ENCODE results near the gene CYP3A7. TPM values are rescaled to one million over a fixed set of nuclear protein-coding genes. Genes with fewer than 3 reads are reported as not detected.

Gene CYP3A7
- polyA plus RNA-seq (2013, experiment 1 of 2): 0.52 TPM
- 0.44 TPM for polyA plus RNA-seq (2013, experiment 2 of 2)

- Histone ChIP-seq H3K4me2 (ENCODE audit: low read length, poor library complexity, severe bottlenecking) (no peak within 1 kb of the TSS), H3K23ac (ENCODE audit: low read length in 2 of 2) (no peak within 1 kb of the TSS), H3K9me3 (ENCODE audit: control insufficient read depth, low read length) (no peaks in the 10 kb centered on the region), H2AFZ (ENCODE audit: low read depth, low read length) (no peak within 1 kb of the TSS), H2BK5ac (ENCODE audit: low read depth, low read length, poor library complexity, severe bottlenecking) (no peak within 1 kb of the TSS), H4K8ac (ENCODE audit: low read length) (no peak within 1 kb of the TSS), H4K91ac (ENCODE audit: low read length) (no peak within 1 kb of the TSS), H3K18ac (ENCODE audit: low read depth in 1 of 2, low read length in 2 of 2) (no peak within 1 kb of the TSS), H2BK12ac (ENCODE audit: low read length in 2 of 2) (no peak within 1 kb of the TSS), H2BK15ac (ENCODE audit: low read depth, poor library complexity, severe bottlenecking) (no peak within 1 kb of the TSS), H2BK120ac (ENCODE audit: low read depth, low read length) (no peak within 1 kb of the TSS), H3K79me1 (replicated peaks; ENCODE audit: low read length, poor library complexity, severe bottlenecking) (no peaks in the 10 kb centered on the region), H3K4ac (ENCODE audit: low read depth in 1 of 2, low read length in 2 of 2) (no peak within 1 kb of the TSS), H3K36me3 (ENCODE audit: control insufficient read depth in 1 of 2, insufficient read depth in 2 of 2, low read depth in 1 of 2, low read length in 2 of 2) (no peaks in the 10 kb centered on the region), H3K27me3 (ENCODE audit: control insufficient read depth in 1 of 2, insufficient read depth in 1 of 2, low read length in 2 of 2) (no peaks in the 10 kb centered on the region), H3K4me3 (ENCODE audit: insufficient read depth in 1 of 2, low read depth in 1 of 2, low read length in 2 of 2) (no peak within 1 kb of the TSS), H3K27ac (ENCODE audit: low read length, poor library complexity, severe bottlenecking) (no peak within 1 kb of the TSS), H3K14ac (ENCODE audit: low read length in 2 of 2) (no peak within 1 kb of the TSS), H3K4me1 (ENCODE audit: control insufficient read depth, insufficient read depth, low read depth, low read length) (no peaks in the 10 kb centered on the region), H2AK5ac (ENCODE audit: low read length, severe bottlenecking) (no peak within 1 kb of the TSS), H3K9ac (ENCODE audit: low read length) (no peak within 1 kb of the TSS)
- DNase-seq: peak; percentile 20
- no CpG with 5 or more reads among the region's 5 CpGs for WGBS
Measured at GRCh38 chr7:99734987-99735386, at the start of gene CYP3A7. Gene CYP3A7 (minus strand): TSS chr7:99735196. CDS start chr7:99735093, 103 bp downstream.

DNA sequence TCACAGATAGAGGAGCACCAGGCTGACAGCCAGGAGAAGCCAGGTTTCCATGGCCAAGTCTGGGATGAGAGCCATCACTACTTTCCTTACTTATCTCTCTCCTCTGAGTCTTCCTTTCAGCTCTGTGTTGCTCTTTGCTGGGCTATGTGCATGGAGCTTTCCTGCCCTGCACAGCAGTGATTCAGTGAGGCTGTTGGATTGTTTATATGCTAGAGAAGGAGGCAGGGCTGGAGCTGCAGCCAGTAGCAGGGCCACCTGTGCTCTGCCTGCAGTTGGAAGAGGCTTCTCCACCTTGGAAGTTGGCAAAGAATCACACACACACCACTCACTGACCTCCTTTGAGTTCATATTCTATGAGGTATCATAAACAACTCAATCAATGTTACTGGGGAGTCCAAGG lies 49.0 kb upstream of the CYP3A7 start, which contains the start of gene CYP3A4:
TSS of gene CYP3A4 (minus strand) at position 178 of the 400 bp plus-strand sequence. CDS start at position 75, 103 bp downstream.
- Histone ChIP-seq H3K4me1 (ENCODE audit: control insufficient read depth, insufficient read depth, low read depth, low read length) (no peaks in the 10 kb centered on the region), H3K9me3 (ENCODE audit: control insufficient read depth, low read length) (no peaks in the 10 kb centered on the region), H2AFZ (ENCODE audit: low read depth, low read length) (no peak within 1 kb of the TSS), H3K4me3 (ENCODE audit: insufficient read depth in 1 of 2, low read depth in 1 of 2, low read length in 2 of 2) (no peak within 1 kb of the TSS), H3K27ac (ENCODE audit: low read length, poor library complexity, severe bottlenecking) (no peak within 1 kb of the TSS), H3K18ac (ENCODE audit: low read depth in 1 of 2, low read length in 2 of 2) (no peak within 1 kb of the TSS), H3K36me3 (ENCODE audit: control insufficient read depth in 1 of 2, insufficient read depth in 2 of 2, low read depth in 1 of 2, low read length in 2 of 2) (no peaks in the 10 kb centered on the region), H4K8ac (ENCODE audit: low read length) (no peak within 1 kb of the TSS), H3K79me1 (replicated peaks; ENCODE audit: low read length, poor library complexity, severe bottlenecking) (no peaks in the 10 kb centered on the region), H3K23ac (ENCODE audit: low read length in 2 of 2) (no peak within 1 kb of the TSS), H2BK5ac (ENCODE audit: low read depth, low read length, poor library complexity, severe bottlenecking) (no peak within 1 kb of the TSS), H4K91ac (ENCODE audit: low read length) (no peak within 1 kb of the TSS), H3K27me3 (ENCODE audit: control insufficient read depth in 1 of 2, insufficient read depth in 1 of 2, low read length in 2 of 2) (peaks cover 13 to 45% of the 10 kb centered on the region in 2 experiments), H2BK120ac (ENCODE audit: low read depth, low read length) (no peak within 1 kb of the TSS), H2BK15ac (ENCODE audit: low read depth, poor library complexity, severe bottlenecking) (no peak within 1 kb of the TSS), H3K4ac (ENCODE audit: low read depth in 1 of 2, low read length in 2 of 2) (no peak within 1 kb of the TSS), H3K14ac (ENCODE audit: low read length in 2 of 2) (no peak within 1 kb of the TSS), H3K9ac (ENCODE audit: low read length) (no peak within 1 kb of the TSS), H2BK12ac (ENCODE audit: low read length in 2 of 2) (no peak within 1 kb of the TSS), H3K4me2 (ENCODE audit: low read length, poor library complexity, severe bottlenecking) (no peak within 1 kb of the TSS), H2AK5ac (ENCODE audit: low read length, severe bottlenecking) (no peak within 1 kb of the TSS)
- no peak for DNase-seq

DNA sequence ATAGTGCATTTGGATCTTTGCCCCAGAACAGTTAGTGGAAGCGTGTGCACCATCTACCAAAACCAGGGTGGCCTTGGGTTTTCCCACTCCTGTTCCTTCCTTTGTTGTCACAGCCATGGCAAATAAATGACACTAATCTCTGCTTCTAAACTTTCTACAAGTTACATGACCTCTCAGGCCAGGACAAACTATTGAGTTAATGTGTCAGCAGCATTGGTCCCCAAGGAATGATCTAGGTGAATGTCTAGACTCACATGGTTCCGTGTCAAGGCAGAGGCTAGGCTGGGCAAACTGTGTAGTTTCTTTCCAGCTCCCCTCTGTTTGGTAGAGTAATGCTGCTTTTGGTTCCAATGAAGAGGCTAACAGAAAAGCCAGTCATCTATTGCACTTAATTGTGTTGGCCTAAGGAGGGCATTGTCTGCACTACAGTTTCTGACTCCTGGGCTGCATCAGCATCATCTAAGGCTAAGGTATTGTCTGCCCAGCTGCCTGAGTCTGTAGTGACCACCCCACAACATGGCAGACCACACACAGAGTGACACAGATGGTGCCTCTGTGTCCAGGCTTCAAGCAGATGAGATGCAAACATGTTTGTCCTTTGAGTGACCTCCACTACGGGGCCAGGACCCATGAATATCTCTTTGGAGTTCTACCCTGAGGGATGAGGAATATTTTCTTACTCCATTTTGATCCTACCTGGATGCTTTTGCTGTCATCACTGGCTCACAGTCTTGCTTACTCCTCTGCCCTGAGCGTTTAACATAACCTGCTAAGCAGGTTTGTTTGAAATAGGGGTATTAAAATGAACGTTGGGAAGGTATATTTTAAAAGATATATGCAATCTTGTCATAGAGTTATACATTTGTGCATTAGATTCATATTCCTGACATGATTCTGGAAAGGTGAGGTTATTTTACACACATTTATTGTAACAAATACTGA lies 47.3 kb upstream of the CYP3A7 start:
- Histone ChIP-seq H3K9me3 (ENCODE audit: control insufficient read depth, low read length) (no peaks in the 10 kb centered on the region), H2AK5ac (ENCODE audit: low read length, severe bottlenecking) (no peak overlapping the region), H4K8ac (ENCODE audit: low read length) (no peak overlapping the region), H3K4me3 (ENCODE audit: insufficient read depth in 1 of 2, low read depth in 1 of 2, low read length in 2 of 2) (no peak overlapping the region), H2BK15ac (ENCODE audit: low read depth, poor library complexity, severe bottlenecking) (no peak overlapping the region), H2AFZ (ENCODE audit: low read depth, low read length) (no peak overlapping the region), H3K9ac (ENCODE audit: low read length) (no peak overlapping the region), H2BK120ac (ENCODE audit: low read depth, low read length) (no peak overlapping the region), H3K79me1 (replicated peaks; ENCODE audit: low read length, poor library complexity, severe bottlenecking) (no peaks in the 10 kb centered on the region), H2BK5ac (ENCODE audit: low read depth, low read length, poor library complexity, severe bottlenecking) (no peak overlapping the region), H4K91ac (ENCODE audit: low read length) (no peak overlapping the region), H2BK12ac (ENCODE audit: low read length in 2 of 2) (no peak overlapping the region), H3K23ac (ENCODE audit: low read length in 2 of 2) (no peak overlapping the region), H3K27me3 (ENCODE audit: control insufficient read depth in 1 of 2, insufficient read depth in 1 of 2, low read length in 2 of 2) (peaks cover 13 to 45% of the 10 kb centered on the region in 2 experiments), H3K36me3 (ENCODE audit: control insufficient read depth in 1 of 2, insufficient read depth in 2 of 2, low read depth in 1 of 2, low read length in 2 of 2) (no peaks in the 10 kb centered on the region), H3K27ac (ENCODE audit: low read length, poor library complexity, severe bottlenecking) (no peak overlapping the region), H3K18ac (ENCODE audit: low read depth in 1 of 2, low read length in 2 of 2) (no peak overlapping the region), H3K4me2 (ENCODE audit: low read length, poor library complexity, severe bottlenecking) (no peak overlapping the region), H3K14ac (ENCODE audit: low read length in 2 of 2) (no peak overlapping the region), H3K4me1 (ENCODE audit: control insufficient read depth, insufficient read depth, low read depth, low read length) (no peaks in the 10 kb centered on the region), H3K4ac (ENCODE audit: low read depth in 1 of 2, low read length in 2 of 2) (no peak overlapping the region)
- WGBS: 69% methylated on average over 3 of the region's 5 CpGs
- DNase-seq: no peak

DNA sequence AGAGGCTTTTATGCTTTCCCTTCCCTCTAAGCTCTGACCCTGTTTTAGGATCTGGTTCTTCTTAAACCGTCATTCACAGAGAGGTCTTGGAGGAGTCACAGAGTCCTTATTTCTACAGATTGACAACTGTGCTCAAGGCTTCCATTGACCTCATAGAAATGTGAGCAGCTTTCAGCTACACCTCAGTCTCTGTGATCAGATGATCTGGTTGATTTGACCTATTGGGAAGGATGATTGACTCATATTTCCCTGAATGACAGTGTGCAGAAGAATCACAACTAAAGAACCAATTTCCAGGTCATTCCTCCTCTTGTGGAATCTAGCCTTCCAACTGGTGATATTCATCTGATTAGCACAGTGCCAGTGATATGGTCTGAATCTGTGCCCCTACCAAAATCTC lies 45.6 kb upstream of the CYP3A7 start:
- no peak overlapping the region for H3K27ac ChIP-seq (ENCODE audit: low read length, poor library complexity, severe bottlenecking)
- WGBS: 83% methylated on average over 1 of the region's 1 CpG

More for the DNA sequence above, 45.6 kb upstream of the CYP3A7 start:
- no peaks in the 10 kb centered on the region for H3K4me1 ChIP-seq (ENCODE audit: control insufficient read depth, insufficient read depth, low read depth, low read length)
- H2BK15ac ChIP-seq (ENCODE audit: low read depth, poor library complexity, severe bottlenecking): no peak overlapping the region
- H3K9me3 ChIP-seq (ENCODE audit: control insufficient read depth, low read length): no peaks in the 10 kb centered on the region
- H3K4ac ChIP-seq (ENCODE audit: low read depth in 1 of 2, low read length in 2 of 2): no peak overlapping the region
- no peak overlapping the region for H4K91ac ChIP-seq (ENCODE audit: low read length)
- H3K18ac ChIP-seq (ENCODE audit: low read depth in 1 of 2, low read length in 2 of 2): no peak overlapping the region
- no peaks in the 10 kb centered on the region for H3K36me3 ChIP-seq (ENCODE audit: control insufficient read depth in 1 of 2, insufficient read depth in 2 of 2, low read depth in 1 of 2, low read length in 2 of 2)
- no peak overlapping the region for H3K4me3 ChIP-seq (ENCODE audit: insufficient read depth in 1 of 2, low read depth in 1 of 2, low read length in 2 of 2)
- no peaks in the 10 kb centered on the region for H3K79me1 ChIP-seq (replicated peaks; ENCODE audit: low read length, poor library complexity, severe bottlenecking)
- H2BK12ac ChIP-seq (ENCODE audit: low read length in 2 of 2): no peak overlapping the region
- H3K14ac ChIP-seq (ENCODE audit: low read length in 2 of 2): no peak overlapping the region
- H2BK120ac ChIP-seq (ENCODE audit: low read depth, low read length): no peak overlapping the region
- no peak overlapping the region for H2AK5ac ChIP-seq (ENCODE audit: low read length, severe bottlenecking)
- H3K9ac ChIP-seq (ENCODE audit: low read length): no peak overlapping the region
- no peak overlapping the region for H3K23ac ChIP-seq (ENCODE audit: low read length in 2 of 2)
- peaks cover 13 to 30% of the 10 kb centered on the region in 2 experiments for H3K27me3 ChIP-seq (ENCODE audit: control insufficient read depth in 1 of 2, insufficient read depth in 1 of 2, low read length in 2 of 2)
- no peak overlapping the region for H3K4me2 ChIP-seq (ENCODE audit: low read length, poor library complexity, severe bottlenecking)
- DNase-seq: no peak
- no peak overlapping the region for H4K8ac ChIP-seq (ENCODE audit: low read length)
- no peak overlapping the region for H2BK5ac ChIP-seq (ENCODE audit: low read depth, low read length, poor library complexity, severe bottlenecking)
- H2AFZ ChIP-seq (ENCODE audit: low read depth, low read length): no peak overlapping the region
